GM10847 (cell line): Measurements from ENCODE around the gene EDDM3A.

ENCODE experiments used
- POLR2A ChIP-seq: IDR thresholded peaks from 2 replicates; pipeline ENCODE4 v1.6.1; 2011; ENCODE audit not compliant: insufficient read length; ENCODE audit errors: extremely low read depth

EDDM3A gene

GRCh38 chr14:20745571-20746358 is at the start of gene EDDM3A:
TSS of gene EDDM3A (plus strand) at chr14:20745887. CDS start at chr14:20747581, 1,694 bp downstream.
- TF ChIP-seq POLR2A = no peak

GRCh38 chr14:20696764-20697163 is 48.9 kb upstream of the EDDM3A start:
- TF ChIP-seq POLR2A = no peak

- no peak for TF ChIP-seq POLR2A
Measured at GRCh38 chr14:20697273-20698017, 48.2 kb upstream of the EDDM3A start.

- TF ChIP-seq POLR2A = no peak
Measured at GRCh38 chr14:20698018-20698329, 47.7 kb upstream of the EDDM3A start.

- TF ChIP-seq POLR2A = no peak
Measured at GRCh38 chr14:20698934-20699333, 46.8 kb upstream of the EDDM3A start.

- TF ChIP-seq POLR2A = no peak
Measured at GRCh38 chr14:20699931-20700330, 45.8 kb upstream of the EDDM3A start.

GRCh38 chr14:20706657-20707355 is 38.9 kb upstream of the EDDM3A start:
- TF ChIP-seq POLR2A = no peak

GRCh38 chr14:20707622-20708021 is 38.1 kb upstream of the EDDM3A start:
- no peak for TF ChIP-seq POLR2A

- TF ChIP-seq POLR2A = no peak
Measured at GRCh38 chr14:20711261-20711660, 34.4 kb upstream of the EDDM3A start.

- TF ChIP-seq POLR2A = no peak
Measured at GRCh38 chr14:20711685-20712084, 34.0 kb upstream of the EDDM3A start.

GRCh38 chr14:20712904-20713303 is 32.8 kb upstream of the EDDM3A start:
- no peak for TF ChIP-seq POLR2A

- no peak for TF ChIP-seq POLR2A
Measured at GRCh38 chr14:20714593-20715250, 31.0 kb upstream of the EDDM3A start.

GRCh38 chr14:20719777-20720176 is 25.9 kb upstream of the EDDM3A start:
- no peak for TF ChIP-seq POLR2A

GRCh38 chr14:20720741-20721140 is 24.9 kb upstream of the EDDM3A start:
- no peak for TF ChIP-seq POLR2A

- no peak for TF ChIP-seq POLR2A
Measured at GRCh38 chr14:20722016-20722415, 23.7 kb upstream of the EDDM3A start.
